HG02943 (cell line): ENCODE results near the gene CAPN13.

ENCODE experiments used
- ATAC-seq: cut with Tn5 transposase; IDR thresholded peaks from one replicate; pipeline ENCODE4 v1.9.1; 2021; ENCODE audit warnings: mild to moderate bottlenecking, low read depth, moderate library complexity; ENCODE audit not compliant: unreplicated experiment

The CAPN13 gene

GRCh38 chr2:30686000-30686399 is 121.2 kb downstream of the CAPN13 start:
- ATAC-seq = no peak

- no peak for ATAC-seq
Observed at GRCh38 chr2:30684996-30685395, 122.2 kb downstream of the CAPN13 start.

GRCh38 chr2:30684516-30684915 is 122.7 kb downstream of the CAPN13 start:
- no peak for ATAC-seq

- ATAC-seq = no peak
Observed at GRCh38 chr2:30684026-30684425, 123.2 kb downstream of the CAPN13 start.

GRCh38 chr2:30683236-30683956 is 123.8 kb downstream of the CAPN13 start:
- no peak for ATAC-seq

- ATAC-seq = no peak
Observed at GRCh38 chr2:30681022-30681421, 126.2 kb downstream of the CAPN13 start.

- ATAC-seq = no peak
Observed at GRCh38 chr2:30680121-30680520, 127.1 kb downstream of the CAPN13 start.

- no peak for ATAC-seq
Observed at GRCh38 chr2:30679426-30680088, 127.7 kb downstream of the CAPN13 start.

GRCh38 chr2:30678410-30679137 is 128.7 kb downstream of the CAPN13 start:
- no peak for ATAC-seq

GRCh38 chr2:30677861-30678385 is 129.3 kb downstream of the CAPN13 start:
- ATAC-seq = no peak

- no peak for ATAC-seq
Observed at GRCh38 chr2:30677231-30677630, 130.0 kb downstream of the CAPN13 start.

GRCh38 chr2:30675758-30676157 is 131.5 kb downstream of the CAPN13 start:
- ATAC-seq = no peak

- no peak for ATAC-seq
Observed at GRCh38 chr2:30673127-30673526, 134.1 kb downstream of the CAPN13 start.
